BLaER1 (cell line): ENCODE data around the gene DEAF1.
"Not testable (repeated sequence)": the region's sequence is repeated elsewhere in the genome, so short reads cannot be mapped to it uniquely, and the experiment has no call there.

Experiments
- H3K27ac ChIP-seq: shearing (Covaris generic); formaldehyde crosslinking; 2 replicates; pipeline ENCODE4 v1.8.1; 2022
- H3K27me3 ChIP-seq: shearing (Covaris generic); formaldehyde crosslinking; 2 replicates; pipeline ENCODE4 v1.8.1; 2022
- H3K36me3 ChIP-seq: shearing (Covaris generic); formaldehyde crosslinking; 2 replicates; pipeline ENCODE4 v1.8.1; 2022
- H3K4me1 ChIP-seq: shearing (Covaris generic); formaldehyde crosslinking; 2 replicates; pipeline ENCODE4 v1.8.1; 2022
- H3K4me2 ChIP-seq: shearing (Covaris generic); formaldehyde crosslinking; 2 replicates; pipeline ENCODE4 v1.8.1; 2022
- H3K4me3 ChIP-seq: shearing (Covaris generic); formaldehyde crosslinking; 2 replicates; pipeline ENCODE4 v1.8.1; 2022
- H3K9ac ChIP-seq: shearing (Covaris generic); formaldehyde crosslinking; 2 replicates; pipeline ENCODE4 v1.8.1; 2022
- H3K9me3 ChIP-seq: shearing (Covaris generic); formaldehyde crosslinking; 2 replicates; pipeline ENCODE4 v1.8.1; 2022
- H4K20me1 ChIP-seq: shearing (Covaris generic); formaldehyde crosslinking; 2 replicates; pipeline ENCODE4 v1.8.1; 2022
- Cebpa-rat ChIP-seq: shearing (Covaris generic); IDR thresholded peaks from 2 replicates; pipeline ENCODE4 v1.8.1; 2022

DEAF1 gene

GRCh38 chr11:695288-695537 is 191 bp upstream of the DEAF1 start:
- peak overlapping the region; percentile 98 for H3K9ac ChIP-seq
- peaks cover 16% of the 10 kb centered on the region for H3K36me3 ChIP-seq
- no peak for TF ChIP-seq Cebpa-rat
- peaks cover 67% of the 10 kb centered on the region for H4K20me1 ChIP-seq
- peak overlapping the region; percentile 91 for H3K4me3 ChIP-seq
- no peaks in the 10 kb centered on the region for H3K27me3 ChIP-seq
- H3K9me3 ChIP-seq, result no peaks in the 10 kb centered on the region
- peak overlapping the region; percentile 99 for H3K27ac ChIP-seq
- H3K4me2 ChIP-seq, result peak overlapping the region; percentile 47
- peaks cover 79% of the 10 kb centered on the region for H3K4me1 ChIP-seq

GRCh38 chr11:693887-694562 is 997 bp downstream of the DEAF1 start:
- H3K9ac ChIP-seq, result peak overlapping the region; percentile 66; the same call in 1 of the 2 replicates
- H4K20me1 ChIP-seq, result peaks cover 65% of the 10 kb centered on the region
- H3K27ac ChIP-seq, result peak overlapping the region; percentile 54
- H3K36me3 ChIP-seq, result peaks cover 26% of the 10 kb centered on the region
- H3K4me1 ChIP-seq, result peaks cover 77% of the 10 kb centered on the region
- H3K9me3 ChIP-seq, result no peaks in the 10 kb centered on the region
- peak overlapping the region; percentile 98 for H3K4me2 ChIP-seq
- no peaks in the 10 kb centered on the region for H3K27me3 ChIP-seq
- TF ChIP-seq Cebpa-rat, result no peak
- H3K4me3 ChIP-seq, result peak overlapping the region; percentile 91

GRCh38 chr11:693415-693831 is 1.6 kb downstream of the DEAF1 start:
- peaks cover 65% of the 10 kb centered on the region for H4K20me1 ChIP-seq
- H3K9ac ChIP-seq, result peak overlapping the region; percentile 66
- peak overlapping the region; percentile 91 for H3K4me3 ChIP-seq
- H3K36me3 ChIP-seq, result peaks cover 32% of the 10 kb centered on the region
- H3K27me3 ChIP-seq, result no peaks in the 10 kb centered on the region
- H3K4me2 ChIP-seq, result peak overlapping the region; percentile 98
- no peaks in the 10 kb centered on the region for H3K9me3 ChIP-seq
- peaks cover 77% of the 10 kb centered on the region for H3K4me1 ChIP-seq
- TF ChIP-seq Cebpa-rat, result no peak
- peak overlapping the region; percentile 54 for H3K27ac ChIP-seq

GRCh38 chr11:692824-693414 is 2.1 kb downstream of the DEAF1 start:
- peak overlapping the region; percentile 66 for H3K9ac ChIP-seq
- H3K27ac ChIP-seq, result peak overlapping the region; percentile 54
- no peaks in the 10 kb centered on the region for H3K9me3 ChIP-seq
- H3K4me1 ChIP-seq, result peaks cover 77% of the 10 kb centered on the region
- H3K27me3 ChIP-seq, result no peaks in the 10 kb centered on the region
- TF ChIP-seq Cebpa-rat, result no peak
- peaks cover 37% of the 10 kb centered on the region for H3K36me3 ChIP-seq
- peak overlapping the region; percentile 98 for H3K4me2 ChIP-seq
- H4K20me1 ChIP-seq, result peaks cover 65% of the 10 kb centered on the region
- peak overlapping the region; percentile 91 for H3K4me3 ChIP-seq

- H3K27me3 ChIP-seq, result no peaks in the 10 kb centered on the region
- H3K27ac ChIP-seq, result no peak overlapping the region
- no peak for TF ChIP-seq Cebpa-rat
- peak overlapping the region; percentile 98 for H3K4me2 ChIP-seq
- H3K9ac ChIP-seq, result no peak overlapping the region
- H3K36me3 ChIP-seq, result peaks cover 47% of the 10 kb centered on the region
- H3K4me3 ChIP-seq, result no peak overlapping the region
- H4K20me1 ChIP-seq, result peaks cover 68% of the 10 kb centered on the region
- peaks cover 72% of the 10 kb centered on the region for H3K4me1 ChIP-seq
- H3K9me3 ChIP-seq, result no peaks in the 10 kb centered on the region
Measured at GRCh38 chr11:691710-692590, 3.1 kb downstream of the DEAF1 start.

GRCh38 chr11:690738-691633 is 4.0 kb downstream of the DEAF1 start:
- Histone ChIP-seq H3K4me2 (peak overlapping the region; percentile 98), H3K27me3 (no peaks in the 10 kb centered on the region), H3K9me3 (no peaks in the 10 kb centered on the region), H3K27ac (0 out of 2 replicates have a peak overlapping the region, but pooled peaks have one; percentile 0), H3K9ac (no peak overlapping the region; the same call in 1 of the 2 replicates), H3K36me3 (peaks cover 56% of the 10 kb centered on the region), H3K4me1 (peaks cover 65% of the 10 kb centered on the region), H3K4me3 (no peak overlapping the region), H4K20me1 (peaks cover 75% of the 10 kb centered on the region)
- TF ChIP-seq Cebpa-rat, result no peak

GRCh38 chr11:690244-690643 is 4.8 kb downstream of the DEAF1 start:
- not testable (repeated sequence) for H3K9me3 ChIP-seq, H3K4me3 ChIP-seq, H3K27me3 ChIP-seq, H3K27ac ChIP-seq, H3K9ac ChIP-seq
- Histone ChIP-seq H3K36me3 (peaks cover 64% of the 10 kb centered on the region), H4K20me1 (peaks cover 75% of the 10 kb centered on the region), H3K4me1 (peaks cover 65% of the 10 kb centered on the region), H3K4me2 (peak overlapping the region; percentile 98; the same call in 1 of the 2 replicates)

GRCh38 chr11:689625-690024 is 5.4 kb downstream of the DEAF1 start:
- H3K4me2 ChIP-seq, result peak overlapping the region; percentile 44
- H3K36me3 ChIP-seq, result peaks cover 70% of the 10 kb centered on the region
- H3K27ac ChIP-seq, result no peak overlapping the region; the same call in 1 of the 2 replicates
- peak overlapping the region; percentile 45; the same call in 1 of the 2 replicates for H3K9ac ChIP-seq
- no peak overlapping the region for H3K4me3 ChIP-seq
- no peaks in the 10 kb centered on the region for H3K9me3 ChIP-seq
- H3K27me3 ChIP-seq, result no peaks in the 10 kb centered on the region
- H4K20me1 ChIP-seq, result peaks cover 75% of the 10 kb centered on the region
- peaks cover 65% of the 10 kb centered on the region for H3K4me1 ChIP-seq
- no peak for TF ChIP-seq Cebpa-rat

GRCh38 chr11:688681-689080 is 6.3 kb downstream of the DEAF1 start:
- H3K27ac ChIP-seq, result peak overlapping the region; percentile 44

More at GRCh38 chr11:688681-689080, 6.3 kb downstream of the DEAF1 start:
- H4K20me1 ChIP-seq, result peaks cover 70% of the 10 kb centered on the region
- H3K36me3 ChIP-seq, result peaks cover 79% of the 10 kb centered on the region
- no peaks in the 10 kb centered on the region for H3K9me3 ChIP-seq
- H3K4me3 ChIP-seq, result no peak overlapping the region
- peak overlapping the region; percentile 44 for H3K4me2 ChIP-seq
- H3K4me1 ChIP-seq, result peaks cover 59% of the 10 kb centered on the region
- peak overlapping the region; percentile 38; the same call in 1 of the 2 replicates for H3K9ac ChIP-seq
- H3K27me3 ChIP-seq, result no peaks in the 10 kb centered on the region
- no peak for TF ChIP-seq Cebpa-rat
